Activated T-helper 9 cell treated with anti-CD3 and anti-CD28 coated beads, Interleukin-2, amount 50 U/mL, for 16 hours (primary cell): ENCODE measurements around the gene GLTP.

Source experiments
- DNase-seq: peaks from one replicate; pipeline ENCODE4 v3.0.0-alpha.2; 2020; ENCODE audit warnings: low read depth

The GLTP gene

DNA sequence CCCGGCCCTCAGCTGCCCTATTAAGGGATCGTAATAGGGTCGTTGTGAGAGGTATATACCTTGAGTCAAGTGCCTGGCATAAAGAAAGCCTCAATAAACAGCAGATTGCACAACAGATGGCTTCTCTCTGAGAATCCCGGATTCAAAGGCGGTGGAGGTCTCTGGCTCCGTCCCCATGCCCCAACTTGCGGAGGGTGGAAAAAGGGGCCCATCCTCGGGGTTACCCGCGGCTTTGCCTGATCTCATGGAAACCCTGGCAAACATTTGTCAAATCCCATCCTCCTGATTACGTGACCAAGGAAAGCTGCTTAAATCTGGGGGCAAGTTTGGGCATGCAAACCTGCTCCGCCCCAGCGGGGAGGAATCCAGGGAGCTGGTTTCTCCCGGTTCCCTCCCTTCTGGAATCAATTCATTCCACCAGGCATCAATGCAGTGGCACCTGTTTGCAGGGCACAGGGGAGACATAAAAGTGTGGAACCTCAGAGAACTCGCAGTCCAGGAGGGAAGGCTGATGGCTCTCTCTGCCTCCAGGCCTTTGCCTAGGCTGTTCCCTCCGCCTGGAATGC is 59.4 kb downstream of the GLTP start:
- no peak for DNase-seq

DNA sequence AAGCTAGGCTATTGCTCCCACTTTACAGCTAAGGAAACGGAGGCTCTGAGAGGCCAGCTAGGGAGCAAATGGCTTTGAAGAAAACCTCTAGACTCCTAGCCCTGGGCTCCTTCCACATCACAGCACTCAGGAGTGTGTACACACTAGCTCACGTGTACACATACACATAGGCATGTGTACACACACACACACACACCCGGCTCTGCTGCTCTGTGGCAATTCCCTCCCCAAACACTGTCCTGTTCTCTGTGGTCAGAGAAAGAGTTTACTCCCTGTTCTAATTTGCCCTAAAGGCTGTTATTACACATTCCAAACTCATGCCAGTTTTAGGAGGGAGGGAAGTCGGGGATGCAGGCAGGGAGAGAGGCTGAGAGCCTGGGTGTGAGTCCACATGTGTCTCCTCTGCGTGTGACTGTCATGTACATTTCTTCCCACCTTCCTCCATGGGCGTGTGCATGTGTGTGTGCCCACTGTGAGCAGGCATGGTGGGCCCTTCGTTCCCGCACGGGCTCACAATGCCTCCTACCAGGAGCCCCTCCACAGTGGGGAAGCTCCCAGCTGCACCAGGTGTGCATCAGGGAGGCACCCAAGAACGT is 61.3 kb downstream of the GLTP start:
- no peak for DNase-seq

DNA sequence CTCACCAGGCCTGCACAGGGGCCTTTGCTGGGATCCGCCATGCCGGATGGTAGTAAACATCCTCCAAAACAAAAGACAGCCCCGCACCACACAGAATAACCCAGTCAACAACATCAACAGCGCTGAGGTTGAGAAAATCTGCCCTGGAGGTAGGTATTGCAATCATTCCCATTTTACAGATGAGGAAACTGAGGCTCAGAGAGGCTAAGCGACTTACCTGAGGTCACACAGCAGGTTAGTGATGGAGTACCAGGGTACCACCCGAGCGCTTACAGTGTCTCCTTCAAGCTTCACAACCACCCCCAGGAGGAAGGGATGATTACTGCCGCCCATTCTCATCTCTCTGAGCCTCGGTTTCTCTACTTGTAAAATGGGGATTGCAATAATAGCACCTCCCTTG is 62.1 kb downstream of the GLTP start:
- no peak for DNase-seq

DNA sequence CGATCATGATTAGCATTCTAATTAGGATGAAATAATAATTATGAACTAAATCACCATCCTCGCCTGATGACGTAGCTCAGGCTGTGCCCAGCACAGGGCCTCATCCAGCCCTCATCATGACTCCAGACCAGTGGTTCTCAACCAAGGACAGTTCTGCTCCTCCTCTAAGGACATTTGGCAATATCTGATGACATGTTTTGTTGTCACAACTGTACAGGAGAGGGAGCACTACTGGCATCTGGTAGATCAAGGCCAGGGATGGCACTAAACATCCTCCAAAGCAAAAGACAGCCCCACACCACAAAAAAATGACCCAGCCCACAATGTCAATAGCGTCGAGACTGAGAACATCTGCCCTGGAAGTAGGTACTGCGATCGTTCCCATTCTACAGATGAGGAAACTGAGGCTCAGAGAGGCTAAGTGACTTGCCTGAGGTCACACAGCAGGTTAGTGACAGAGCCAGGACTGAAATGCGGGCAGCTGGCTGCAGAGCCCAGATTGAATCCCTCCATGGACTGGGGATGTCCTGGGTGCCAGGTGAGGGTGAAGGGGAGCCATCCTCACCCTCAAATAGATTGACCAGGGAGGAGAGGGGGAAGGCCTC is 62.6 kb downstream of the GLTP start:
- DNase-seq, result no peak

DNA sequence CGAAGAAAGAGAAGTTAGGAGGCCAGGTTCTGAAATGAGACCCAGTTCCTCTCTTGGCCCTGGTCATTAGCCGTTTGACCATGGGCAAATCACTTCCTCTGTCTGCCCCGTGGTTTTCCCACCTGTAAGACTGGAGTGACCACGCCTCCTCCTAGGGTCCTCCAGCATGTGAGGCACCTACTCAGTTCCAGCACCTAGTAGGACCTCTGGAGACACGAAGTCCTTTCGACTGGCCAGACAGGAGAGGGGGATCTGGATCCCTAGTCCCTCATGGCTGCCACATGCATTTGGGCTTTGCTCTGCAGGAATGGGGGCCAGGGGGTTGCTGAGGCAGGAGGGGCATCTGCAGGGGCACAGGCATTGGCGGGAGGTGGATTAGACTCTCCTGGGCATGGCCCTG is 63.5 kb downstream of the GLTP start:
- no peak for DNase-seq

DNA sequence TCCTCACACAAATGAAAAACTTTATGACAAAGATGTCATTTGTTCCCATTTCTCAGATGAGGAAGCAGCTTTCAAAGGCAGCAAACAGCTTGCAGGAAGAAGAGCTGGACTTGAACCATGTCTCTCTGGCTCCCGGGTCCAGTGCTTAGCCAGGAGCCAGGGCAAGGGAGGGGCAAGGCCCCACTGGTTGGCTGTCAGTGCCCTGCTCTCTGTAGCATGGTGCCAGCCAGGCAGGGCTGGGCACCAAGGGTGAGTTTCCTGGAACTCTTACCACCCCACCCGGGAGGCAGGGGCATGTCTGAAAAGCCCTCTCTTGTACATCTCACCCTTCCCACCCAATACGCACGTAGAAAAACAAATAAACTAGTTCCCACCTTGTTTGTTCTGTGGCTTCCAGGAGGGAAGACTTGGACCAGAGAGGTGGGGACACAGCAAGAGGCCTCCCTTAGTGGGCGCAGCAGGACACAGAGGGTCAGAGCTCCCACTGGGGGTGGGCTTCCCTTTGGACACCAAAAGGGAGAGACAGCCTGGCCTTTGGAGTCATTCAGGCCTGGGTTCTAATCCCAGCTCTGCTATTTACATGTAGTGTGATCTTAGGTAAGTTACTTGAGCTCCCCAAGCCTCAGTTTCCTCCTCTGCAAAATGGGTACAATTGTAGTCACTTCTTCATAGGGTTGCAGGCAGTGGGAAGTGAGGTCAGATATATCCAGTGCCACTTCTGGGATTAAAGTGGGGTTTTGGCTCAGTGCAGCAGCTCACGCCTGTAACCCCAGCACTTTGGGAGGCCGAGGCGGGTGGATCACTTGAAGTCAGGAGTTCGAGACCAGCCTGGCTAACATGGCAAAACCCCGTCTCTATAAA is 64.4 kb downstream of the GLTP start:
- no peak for DNase-seq

DNA sequence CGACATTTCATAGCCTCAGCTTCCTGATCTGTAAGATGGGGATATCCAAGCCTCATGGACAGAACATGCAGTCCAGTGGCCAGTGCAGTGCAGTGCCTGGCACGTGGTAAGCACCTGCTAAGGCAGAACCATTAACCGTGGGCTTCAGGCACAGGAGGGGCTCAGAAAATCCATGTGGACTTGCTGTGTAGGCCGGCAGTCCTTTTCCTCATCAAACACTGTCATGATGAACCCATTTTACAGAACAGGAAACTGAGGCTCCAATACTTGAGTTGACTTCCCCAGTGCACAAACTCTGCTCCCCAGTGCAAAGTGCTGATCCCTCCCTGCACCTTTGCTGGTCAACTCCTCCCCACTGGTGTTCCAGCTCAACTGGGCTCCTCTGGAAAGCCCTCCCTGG is 65.1 kb downstream of the GLTP start:
- no peak for DNase-seq

DNA sequence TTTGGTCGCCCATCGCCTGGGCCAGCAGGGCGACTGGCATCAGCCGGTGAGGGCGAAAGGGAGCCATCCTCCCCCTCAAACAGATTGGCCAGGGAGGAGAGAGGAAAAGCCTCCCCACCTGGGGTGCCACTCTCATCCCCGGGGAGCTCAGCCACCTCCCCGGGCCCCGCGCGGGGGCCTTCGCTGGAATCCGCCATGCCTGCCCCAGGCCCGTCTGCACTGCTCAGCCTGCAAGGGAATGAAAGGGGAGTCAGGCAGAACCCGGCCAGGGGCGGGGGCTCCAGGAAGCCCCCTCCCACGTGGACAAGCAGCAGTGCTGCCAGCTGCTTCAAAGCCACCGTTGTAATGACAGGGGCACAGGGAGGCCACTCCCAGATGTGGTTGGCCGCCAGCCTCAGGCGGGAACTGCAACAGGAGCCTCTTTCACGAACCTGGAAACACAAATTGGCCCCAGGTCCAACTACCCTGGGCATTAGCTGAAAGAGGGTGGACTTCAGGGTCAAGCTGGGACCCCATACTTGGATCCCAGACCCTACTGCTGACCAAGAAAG is 65.7 kb downstream of the GLTP start:
- no peak for DNase-seq

DNA sequence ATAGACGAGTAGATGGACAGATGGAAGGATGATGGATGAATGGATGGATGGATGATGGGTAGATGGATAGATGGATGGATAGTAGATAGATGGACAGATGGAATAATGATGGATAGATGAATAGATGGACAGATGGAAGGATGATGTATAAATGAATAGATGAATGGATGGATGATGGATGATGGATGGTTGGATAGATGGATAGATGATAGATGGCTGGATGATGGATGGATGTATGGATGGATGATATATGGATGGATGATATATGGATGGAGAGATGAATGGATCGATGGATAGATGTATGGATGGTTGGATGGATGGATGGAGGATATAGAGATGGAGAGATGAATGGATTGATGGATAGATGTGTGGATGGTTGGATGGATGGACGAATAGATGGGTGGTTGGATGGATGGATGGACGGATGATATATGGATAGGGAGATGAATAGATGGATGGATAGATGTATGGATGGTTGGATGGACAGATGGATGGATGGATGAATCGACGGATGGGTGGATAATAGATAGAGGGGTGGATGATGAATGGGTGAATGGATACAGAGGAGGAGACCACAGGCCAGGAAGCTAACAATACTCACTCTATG is 66.4 kb downstream of the GLTP start:
- DNase-seq, result no peak

DNA sequence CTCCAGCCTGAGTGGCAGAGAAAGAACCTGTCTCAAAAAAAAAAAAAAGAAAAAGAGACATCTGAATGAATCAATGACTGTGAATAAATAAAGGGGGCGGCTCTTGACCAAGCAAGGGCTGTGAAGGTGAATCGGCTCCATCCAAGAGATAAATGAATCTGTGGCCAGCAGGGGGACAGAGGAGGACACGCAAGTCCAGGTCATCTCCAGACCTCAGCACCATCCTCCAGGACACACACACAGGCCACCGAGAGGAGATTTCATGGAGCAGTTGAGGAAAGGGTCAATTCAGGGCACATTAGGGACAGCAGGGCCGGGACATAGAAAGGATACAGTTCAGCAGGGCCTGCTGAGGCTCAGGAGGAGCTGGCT is 68.7 kb downstream of the GLTP start:
- no peak for DNase-seq

DNA sequence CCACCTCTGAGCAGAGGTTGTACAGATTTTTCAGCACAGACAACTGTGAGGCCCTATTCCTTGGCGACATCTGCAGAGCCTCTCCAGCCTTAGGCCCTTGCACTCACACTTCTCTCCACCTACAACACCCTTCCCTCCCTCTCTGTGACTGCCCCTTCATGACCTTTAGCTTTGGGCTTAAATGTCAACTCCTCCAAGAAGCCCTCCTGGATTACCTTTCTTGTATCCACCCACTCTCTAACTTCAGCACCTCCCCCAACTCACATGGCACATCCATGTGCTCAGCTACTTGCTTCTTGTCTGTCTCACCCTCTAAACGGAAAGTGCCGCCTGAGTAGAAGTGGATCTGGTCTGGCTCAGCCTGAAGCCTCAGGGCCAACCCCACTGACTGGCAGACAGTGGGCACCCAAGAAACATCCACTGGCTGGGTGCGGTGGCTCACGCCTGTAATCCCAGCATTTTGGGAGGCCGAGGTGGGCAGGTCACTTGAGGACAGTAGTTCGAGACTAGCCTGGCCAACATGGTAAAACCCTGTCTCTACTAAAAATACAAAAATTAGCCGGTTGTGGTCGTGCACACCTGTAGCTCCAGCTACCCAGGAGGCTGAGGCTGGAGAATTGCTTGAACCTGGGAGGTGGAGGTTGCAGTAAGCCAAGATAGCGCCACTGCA is 69.3 kb downstream of the GLTP start:
- no peak for DNase-seq

DNA sequence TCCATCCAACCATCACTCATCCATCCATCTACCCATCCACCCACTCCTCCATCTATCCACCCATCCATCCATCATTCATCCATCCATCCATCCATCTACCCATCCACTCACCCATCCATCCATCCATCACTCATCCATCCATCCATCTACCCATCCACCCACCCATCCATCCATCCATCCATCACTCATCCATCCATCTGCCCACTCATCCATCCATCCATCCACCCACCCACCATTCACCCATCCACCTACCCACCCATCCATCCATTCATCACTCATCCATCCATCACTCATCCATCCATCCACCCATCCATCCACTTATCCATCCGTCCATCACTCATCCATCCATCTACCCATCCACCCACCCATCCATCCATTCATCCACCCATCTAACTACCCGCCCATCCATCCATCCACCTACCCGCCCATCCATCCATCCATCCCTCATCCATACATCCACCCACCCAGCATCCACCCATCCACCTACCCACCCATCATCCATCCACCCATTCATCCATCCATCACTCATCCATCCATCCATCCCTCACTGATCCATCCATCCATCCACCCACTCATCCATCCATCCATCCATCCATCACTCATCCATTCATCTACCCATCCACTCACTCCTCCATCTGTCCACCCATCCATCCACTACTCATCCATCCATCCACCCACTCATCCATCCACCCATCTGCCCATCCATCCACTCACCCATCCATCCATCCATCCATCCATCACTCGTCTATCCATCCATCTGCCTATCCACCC is 71.3 kb downstream of the GLTP start:
- DNase-seq, result no peak

DNA sequence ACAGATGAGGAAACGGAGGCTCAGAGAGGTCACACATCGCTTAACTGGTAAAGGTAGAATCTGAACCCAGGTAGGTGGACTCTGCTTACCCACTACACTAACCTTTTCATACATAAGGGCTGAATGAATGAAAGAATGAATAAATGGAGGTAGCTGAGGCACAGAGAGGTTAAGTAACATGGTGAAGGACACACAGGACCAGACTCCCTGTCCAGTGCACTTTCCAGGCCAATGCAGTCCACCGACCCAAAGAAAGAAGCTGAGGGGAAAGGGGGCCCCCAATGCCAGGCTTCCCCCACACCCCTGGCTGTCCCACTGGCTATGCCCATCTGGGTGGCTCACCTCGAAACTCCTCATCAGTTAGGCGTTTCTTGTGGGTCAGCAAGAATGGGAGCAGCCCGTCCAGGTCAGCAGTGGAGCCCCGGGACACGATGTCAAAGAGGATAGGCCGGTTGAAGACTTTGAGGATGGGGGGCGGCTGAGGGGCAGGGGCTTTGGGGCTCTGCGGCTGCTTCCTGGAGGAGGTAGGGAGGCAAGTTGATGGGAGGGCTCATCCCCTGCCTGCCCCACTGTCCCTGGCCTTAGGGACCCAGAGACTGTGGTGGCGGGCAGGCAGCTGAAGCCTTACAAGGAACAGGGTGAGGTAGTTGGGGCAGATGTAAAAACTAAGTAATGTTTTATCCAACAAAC is 72.2 kb downstream of the GLTP start:
- DNase-seq, result no peak

DNA sequence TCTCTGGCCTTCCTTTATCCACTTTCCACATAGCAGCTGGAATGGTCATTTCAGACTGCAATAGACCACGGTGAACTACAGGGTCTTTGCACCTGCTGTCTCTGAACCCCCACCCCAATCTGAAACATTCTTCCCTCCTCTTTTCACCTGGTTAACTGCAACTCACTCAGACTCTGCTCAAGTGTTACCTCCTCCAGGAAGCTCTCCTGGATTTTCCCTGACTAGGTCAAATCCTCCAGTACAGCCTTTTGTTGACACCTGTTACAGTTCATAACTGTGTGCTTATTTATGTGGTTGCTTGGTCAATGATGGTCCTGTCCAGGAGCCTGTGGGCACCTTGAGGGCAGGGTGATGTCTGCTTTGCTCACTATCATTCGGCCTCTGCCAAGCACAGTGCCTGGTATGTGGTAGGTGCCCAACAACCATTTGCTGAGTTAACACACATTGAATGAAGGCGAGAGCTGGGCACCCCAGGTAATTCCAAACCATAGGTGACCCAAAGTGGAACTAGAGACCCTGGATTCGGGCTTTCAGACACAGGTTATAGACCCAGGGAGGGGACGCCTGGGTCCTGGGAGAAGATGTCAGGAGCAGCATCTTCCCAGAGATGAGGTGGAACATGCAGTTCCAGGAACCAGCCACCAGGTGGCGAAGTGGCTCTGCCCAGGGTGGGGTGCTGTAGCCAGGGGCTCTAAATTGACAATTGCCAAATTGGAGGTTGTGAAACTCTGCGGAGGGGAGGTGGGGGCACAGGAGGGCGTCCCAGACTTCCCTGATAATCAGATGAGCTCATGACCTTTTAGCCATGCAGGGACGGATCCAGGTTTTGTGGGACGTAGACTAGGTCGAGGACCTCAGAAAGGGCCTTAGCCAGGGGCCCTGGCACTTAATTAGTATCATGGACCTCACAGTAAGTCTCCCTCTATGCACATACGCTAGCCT is 75.2 kb downstream of the GLTP start:
- peak; percentile 51 for DNase-seq

DNA sequence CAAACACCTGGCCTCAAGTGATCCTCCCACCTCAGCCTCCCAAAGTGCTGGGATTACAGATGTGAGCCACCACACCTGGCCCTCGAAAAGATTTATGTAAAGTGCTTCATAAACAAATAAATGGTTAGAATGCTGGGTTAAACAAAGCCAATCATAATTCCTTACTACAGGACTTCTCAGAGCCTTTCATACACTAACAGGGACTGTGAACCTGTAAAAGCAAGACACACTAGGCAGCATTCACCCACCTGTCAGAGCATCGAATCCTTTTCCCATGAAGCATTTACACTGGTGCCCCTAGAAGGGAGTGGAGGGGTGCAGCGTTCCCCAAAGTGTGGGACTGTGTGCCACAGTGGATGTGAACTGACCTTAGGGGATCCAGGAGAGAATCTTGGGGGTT is 76.7 kb downstream of the GLTP start:
- no peak for DNase-seq

DNA sequence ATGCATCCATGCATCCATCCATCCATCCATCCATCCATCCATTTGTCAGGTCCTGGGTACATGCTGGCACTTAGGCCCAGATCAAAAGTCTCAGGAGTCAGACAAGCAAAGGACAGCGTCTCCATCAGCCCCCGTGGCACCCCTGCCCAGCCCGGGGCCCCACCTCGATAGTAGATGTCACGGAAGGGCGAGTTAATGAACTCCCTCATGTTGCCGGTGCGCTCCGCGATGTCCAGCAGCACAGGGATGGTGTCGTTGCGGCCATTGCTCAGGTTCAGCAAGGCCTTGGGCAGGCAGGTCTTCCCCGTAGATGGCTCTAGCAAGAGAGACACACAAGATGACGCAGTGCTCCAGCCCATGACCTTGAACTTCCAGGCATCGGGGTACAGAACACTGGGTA is 77.5 kb downstream of the GLTP start:
- no peak for DNase-seq
